Heart left ventricle (tissue), 13 donors: ENCODE measurements around the gene AMZ2.

ENCODE experiments used
- POLR2A ChIP-seq, 2 donors: fragments of 450-650 bp; IDR thresholded peaks; one replicate each; pipeline ENCODE4 v1.6.1; 2017; ENCODE audit warnings: antibody characterized with exemption in 2 of 2, mild to moderate bottlenecking in 2 of 2, moderate library complexity in 2 of 2
- TF ChIP-seq, protein P1 (sequence below), 12 donors: fragments of 200-600 bp; sonication (generic) in 4 of 12; IDR thresholded peaks; one replicate each; pipeline versions ENCODE4 v1.5.0 to v1.8.0; 2018 to 2022; ENCODE audit warnings: antibody characterized with exemption in 12 of 12, mild to moderate bottlenecking in 5 of 12
- donor health status: ischemic (EF 13 %, LVEDD 7.1; RV severe dilation, severe dysfunction).
- donor health status: DM: no; HTN: yes; CAD: no.
- donor health status: DM: no; HTN: no; CAD: no.
- donor health status: ischemic (EF 25% LVEDD 6.9; RV normal size, moderate dysfunction).
- donor health status: ischemic (EF 25% LVEDD 5.7; RV mildly dilated, moderate dysfunction).
- donor health status: ischemic (EF 35%, LVEDD 5.7; RV mildly dilated, moderate dysfunction).
- donor health status: nonischemic (EF 11% LVEDD 7.7; RV severe dilation, severe dysfunction).
- donor health status: DM: yes; HTN: yes; CAD: no.
- donor health status: PGD.
- donor health status: ischemic (EF 29% LVEDD 5.4; RV normal size, mild dysfunction).
- donor health status: nonischemic (EF 23%, LVEDD 6.1; RV moderate dilation, normal function).

- TF ChIP-seq, protein P1, sequence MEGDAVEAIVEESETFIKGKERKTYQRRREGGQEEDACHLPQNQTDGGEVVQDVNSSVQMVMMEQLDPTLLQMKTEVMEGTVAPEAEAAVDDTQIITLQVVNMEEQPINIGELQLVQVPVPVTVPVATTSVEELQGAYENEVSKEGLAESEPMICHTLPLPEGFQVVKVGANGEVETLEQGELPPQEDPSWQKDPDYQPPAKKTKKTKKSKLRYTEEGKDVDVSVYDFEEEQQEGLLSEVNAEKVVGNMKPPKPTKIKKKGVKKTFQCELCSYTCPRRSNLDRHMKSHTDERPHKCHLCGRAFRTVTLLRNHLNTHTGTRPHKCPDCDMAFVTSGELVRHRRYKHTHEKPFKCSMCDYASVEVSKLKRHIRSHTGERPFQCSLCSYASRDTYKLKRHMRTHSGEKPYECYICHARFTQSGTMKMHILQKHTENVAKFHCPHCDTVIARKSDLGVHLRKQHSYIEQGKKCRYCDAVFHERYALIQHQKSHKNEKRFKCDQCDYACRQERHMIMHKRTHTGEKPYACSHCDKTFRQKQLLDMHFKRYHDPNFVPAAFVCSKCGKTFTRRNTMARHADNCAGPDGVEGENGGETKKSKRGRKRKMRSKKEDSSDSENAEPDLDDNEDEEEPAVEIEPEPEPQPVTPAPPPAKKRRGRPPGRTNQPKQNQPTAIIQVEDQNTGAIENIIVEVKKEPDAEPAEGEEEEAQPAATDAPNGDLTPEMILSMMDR (IDR thresholded peaks at IDR 0.05), result no peak
- TF ChIP-seq POLR2A (IDR thresholded peaks at IDR 0.05), result no peak
These were observed 7.3 kb downstream of the AMZ2 start for GRCh38 chr17:68255151-68255550.
